Fibroblast of the aortic adventitia (primary cell): ENCODE measurements around the gene CCDC120. TPM values are rescaled to one million over a fixed set of nuclear protein-coding genes. Genes with fewer than 3 reads are reported as not detected.

Source experiments
- DNase-seq: peaks from one replicate; pipeline ENCODE4 v3.0.0-alpha.2; 2010; ENCODE audit warnings: low read depth
- H3K4me3 ChIP-seq: 2 replicates; pipeline ENCODE4 v1.5.1; 2011; ENCODE audit warnings: low read depth, mild to moderate bottlenecking, control low read depth, low read length, moderate library complexity
- total RNA-seq: library from RNA; depleted of rRNA; stranded (reverse); fragments of >200 nt; gene quantifications from 2 replicates; pipeline ENCODE4 v1.2.3, GENCODE V29; 2012; ENCODE audit warnings: low replicate concordance
- TF ChIP-seq, protein P1 (sequence below): IDR thresholded peaks from 2 replicates; pipeline ENCODE4 v1.5.1; 2011; ENCODE audit warnings: mild to moderate bottlenecking, low read length, control low read depth, inconsistent platforms; ENCODE audit not compliant: insufficient read depth

The CCDC120 gene
- total RNA-seq, 1 donor = 0.90 TPM

DNA sequence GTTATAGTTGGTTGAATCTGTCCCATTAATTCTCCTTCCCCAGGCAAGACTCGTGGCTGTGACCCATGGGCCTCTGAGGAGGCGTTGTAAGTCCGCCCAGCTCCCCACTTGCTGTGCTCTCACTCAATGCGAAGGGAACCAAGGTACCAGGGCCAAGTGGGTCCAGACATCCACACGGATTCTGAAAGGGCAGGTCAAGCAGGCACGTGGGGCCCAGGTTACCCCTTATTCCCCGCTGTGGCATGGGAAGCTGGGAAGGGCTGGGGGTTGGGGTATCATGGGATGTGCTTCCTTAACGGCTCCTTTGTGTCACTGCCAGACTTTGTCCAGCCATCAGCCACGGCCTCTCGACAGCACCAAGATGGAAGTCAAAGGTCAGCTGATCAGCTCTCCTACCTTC, 3.1 kb downstream of the CCDC120 start:
- no peak overlapping the region for H3K4me3 ChIP-seq
- TF ChIP-seq, protein P1, sequence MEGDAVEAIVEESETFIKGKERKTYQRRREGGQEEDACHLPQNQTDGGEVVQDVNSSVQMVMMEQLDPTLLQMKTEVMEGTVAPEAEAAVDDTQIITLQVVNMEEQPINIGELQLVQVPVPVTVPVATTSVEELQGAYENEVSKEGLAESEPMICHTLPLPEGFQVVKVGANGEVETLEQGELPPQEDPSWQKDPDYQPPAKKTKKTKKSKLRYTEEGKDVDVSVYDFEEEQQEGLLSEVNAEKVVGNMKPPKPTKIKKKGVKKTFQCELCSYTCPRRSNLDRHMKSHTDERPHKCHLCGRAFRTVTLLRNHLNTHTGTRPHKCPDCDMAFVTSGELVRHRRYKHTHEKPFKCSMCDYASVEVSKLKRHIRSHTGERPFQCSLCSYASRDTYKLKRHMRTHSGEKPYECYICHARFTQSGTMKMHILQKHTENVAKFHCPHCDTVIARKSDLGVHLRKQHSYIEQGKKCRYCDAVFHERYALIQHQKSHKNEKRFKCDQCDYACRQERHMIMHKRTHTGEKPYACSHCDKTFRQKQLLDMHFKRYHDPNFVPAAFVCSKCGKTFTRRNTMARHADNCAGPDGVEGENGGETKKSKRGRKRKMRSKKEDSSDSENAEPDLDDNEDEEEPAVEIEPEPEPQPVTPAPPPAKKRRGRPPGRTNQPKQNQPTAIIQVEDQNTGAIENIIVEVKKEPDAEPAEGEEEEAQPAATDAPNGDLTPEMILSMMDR = no peak
- no peak for DNase-seq

DNA sequence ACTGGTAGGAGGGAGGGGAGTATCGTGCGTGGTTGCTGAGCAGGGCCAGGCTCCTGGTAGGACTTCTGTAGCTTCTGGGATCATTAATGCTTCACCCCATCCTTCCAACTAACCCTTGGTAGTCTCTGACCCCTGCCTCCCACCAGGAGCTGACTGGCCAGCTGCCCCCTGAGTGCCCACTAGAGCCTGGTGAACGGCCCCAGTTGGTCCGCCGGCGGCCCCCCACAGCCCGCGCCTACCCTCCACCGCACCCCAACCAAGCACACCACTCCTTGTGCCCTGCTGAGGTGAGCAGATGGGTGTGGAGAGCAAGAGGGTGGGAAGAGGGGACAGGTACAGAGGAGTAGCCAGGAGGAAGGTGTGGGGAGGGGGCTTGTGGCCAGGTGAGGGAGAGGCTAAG, 4.9 kb downstream of the CCDC120 start:
- no peak for DNase-seq
- TF ChIP-seq, protein P1 = no peak
- H3K4me3 ChIP-seq = no peak overlapping the region

DNA sequence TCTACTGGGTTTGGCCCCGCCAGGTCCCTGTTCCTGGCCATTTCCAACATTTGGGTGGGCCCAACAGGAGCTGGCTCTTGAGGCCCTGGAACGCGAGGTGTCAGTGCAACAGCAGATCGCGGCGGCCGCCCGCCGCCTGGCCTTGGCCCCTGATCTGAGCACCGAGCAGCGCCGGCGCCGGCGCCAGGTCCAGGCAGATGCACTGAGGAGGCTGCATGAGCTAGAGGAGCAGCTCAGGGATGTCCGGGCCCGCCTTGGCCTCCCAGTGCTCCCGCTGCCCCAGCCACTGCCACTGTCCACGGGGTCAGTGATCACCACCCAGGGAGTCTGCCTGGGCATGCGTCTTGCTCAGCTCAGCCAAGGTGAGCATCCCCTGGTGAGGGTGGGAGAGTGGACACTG, 5.5 kb downstream of the CCDC120 start:
- TF ChIP-seq, protein P1 = no peak
- no peak for DNase-seq
- H3K4me3 ChIP-seq = no peak overlapping the region

DNA sequence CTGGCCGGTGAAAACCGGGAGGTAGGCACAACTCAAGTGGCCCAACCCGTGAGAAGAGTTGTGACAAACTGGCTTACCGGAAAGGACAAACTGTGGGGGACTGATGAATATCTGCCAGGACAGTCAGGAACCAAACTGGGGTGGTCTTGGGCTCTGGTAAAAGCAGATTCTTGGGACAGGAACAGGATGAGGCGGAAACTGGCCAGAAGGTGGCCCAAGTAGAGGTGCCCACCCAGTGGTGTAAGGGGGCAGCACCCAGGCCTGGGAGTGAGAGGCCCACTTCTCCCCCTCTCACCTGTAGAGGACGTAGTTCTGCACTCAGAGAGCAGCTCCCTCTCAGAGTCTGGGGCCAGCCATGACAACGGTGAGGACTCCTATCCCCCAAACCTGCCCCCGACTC, 5.9 kb downstream of the CCDC120 start:
- DNase-seq = no peak
- H3K4me3 ChIP-seq = no peak overlapping the region
- TF ChIP-seq, protein P1 = no peak

DNA sequence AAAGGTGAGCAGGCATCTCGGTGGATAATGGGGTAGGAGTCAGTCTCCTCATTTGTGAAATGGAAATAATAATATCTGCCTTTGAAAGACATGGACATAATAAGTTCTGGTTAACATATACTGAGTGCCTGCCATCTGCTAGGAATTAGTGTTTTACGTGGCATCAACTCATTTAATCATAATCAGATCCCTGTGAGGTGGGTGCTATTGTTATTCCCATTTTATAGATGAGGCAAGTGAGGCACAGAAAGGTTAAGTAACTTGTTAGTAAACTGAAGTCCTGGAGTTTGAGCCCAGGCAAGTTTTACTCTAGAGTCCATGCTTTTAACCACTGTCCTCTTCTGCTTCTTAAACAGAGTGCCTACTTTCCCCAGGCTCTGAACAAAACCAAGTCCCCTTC, 7.5 kb downstream of the CCDC120 start:
- no peak overlapping the region for H3K4me3 ChIP-seq
- TF ChIP-seq, protein P1 = no peak
- no peak for DNase-seq

DNA sequence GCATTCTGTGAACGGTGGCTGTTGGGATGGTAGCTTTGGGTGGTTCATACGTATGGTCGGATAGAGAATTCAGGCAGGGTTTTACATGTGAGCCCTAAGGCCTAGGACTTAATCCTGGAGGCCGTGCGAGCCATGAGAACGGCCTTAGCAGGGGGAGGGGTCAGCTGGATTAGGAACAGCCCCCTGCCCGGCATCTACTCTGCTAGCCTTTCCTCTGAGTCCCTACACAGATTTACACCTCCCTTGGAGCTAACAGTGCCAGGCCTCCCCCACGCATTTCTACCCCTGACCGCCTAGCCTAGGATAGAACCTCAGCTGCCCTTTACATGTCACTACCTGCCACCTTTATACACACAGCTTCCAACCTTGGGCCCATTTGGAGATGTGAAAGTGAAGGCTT, 7.9 kb downstream of the CCDC120 start:
- H3K4me3 ChIP-seq = no peak overlapping the region
- TF ChIP-seq, protein P1 = no peak
- no peak for DNase-seq
